Pancreas (tissue), 10 donors: ENCODE measurements around the gene SDK1. TPM values are rescaled to one million over a fixed set of nuclear protein-coding genes. Genes with fewer than 3 reads are reported as not detected.

Experiments used
- ATAC-seq, 4 donors: fragments of 200-7000 bp; cut with Tn5 transposase; one replicate each; pipeline versions ENCODE4 v1.8.0 to v1.9.1; 2020; ENCODE audit warnings: mild to moderate bottlenecking in 4 of 4, moderate library complexity in 4 of 4
- DNase-seq, 6 donors: peaks; one replicate each; pipeline ENCODE4 v3.0.0-alpha.2; 2020
- FAIRE-seq: peaks from 2 replicates; lab custom pipeline; 2012; peaks lifted over from hg19 to GRCh38; lab: Jason Lieb, UNC
- H3K27ac ChIP-seq, 4 donors: fragments of 200-600 bp; sonication (generic); 1 replicate in 3 of 4; 2 replicates in 1 of 4; pipeline versions ENCODE4 v1.5.0 to v1.8.0; 2020
- H3K27me3 ChIP-seq, 4 donors: fragments of 200-600 bp; one replicate each; pipeline ENCODE4 v1.8.0; 2021
- H3K36me3 ChIP-seq, 3 donors: fragments of 200-600 bp; sonication (generic) in 1 of 3; one replicate each; pipeline versions ENCODE4 v1.5.0 to v1.8.0; 2020 to 2021
- H3K4me1 ChIP-seq, 3 donors: fragments of 200-600 bp; one replicate each; pipeline ENCODE4 v1.8.0; 2021
- H3K4me3 ChIP-seq, 4 donors: fragments of 200-600 bp; sonication (generic) in 2 of 4; one replicate each; pipeline versions ENCODE4 v1.5.0 to v1.8.0; 2020 to 2021
- H3K9me3 ChIP-seq, 4 donors: fragments of 200-600 bp; one replicate each; pipeline ENCODE4 v1.8.0; 2021
- WGBS, 2 donors: extraction: QIAGEN DNeasy Blood & Tissue Kit; methylation state at CpG; one replicate each; pipeline ENCODE4 v1.1.7; 2013; 5-methylcytosine and 5-hydroxymethylcytosine counted together
- intact Hi-C, 3 donors: fragments of 100-400 bp; cut with DNase I; formaldehyde crosslinking; loops; one replicate each; pipeline versions ENCODE4 v1.11.1 to v1.14.2; 2022
- polyA plus RNA-seq, 2 donors: library from polyadenylated mRNA; stranded (reverse); fragments of 200-250 nt; gene quantifications; one replicate each; pipeline ENCODE4 v1.2.3, GENCODE V29; 2013
- total RNA-seq, 6 donors: library from RNA; stranded (reverse); fragmentation: NEBNext Ultra II Directional in 4 of 6; extraction: Animal tissue kit (Norgen Biotek cat#: 25700) in 4 of 6; gene quantifications; one replicate each; pipeline versions ENCODE4 v1.2.1 to v1.2.4, GENCODE V29; 2021 to 2023
- TF ChIP-seq, protein P1 (sequence below), 4 donors: fragments of 200-600 bp; sonication (generic) in 3 of 4; IDR thresholded peaks; one replicate each; pipeline versions ENCODE4 v1.5.0 to v1.8.0; 2021; ENCODE audit warnings: antibody characterized with exemption in 4 of 4
- donor health status: healthy with polysubstance abuse.
- donor health status: DM: no; HTN: no; CAD: no; lungs with moderate emphysema.
- donor health status: DM: no; HTN: no; CAD: no.
- donor health status: control.
- donor health status: control.
- donor health status: Bipolar disorder and iron deficiency.
- donor health status: DM: yes; HTN: yes; CAD: no.
- donor health status: DM: no; HTN: no; CAD: no.
- donor health status: DM: no; HTN: no; CAD: no.
- donor health status: DM: yes; HTN: yes; CAD: no.

The SDK1 gene
- total and polyA plus RNA-seq, 8 donors = 10.8 to 30.8 (median 19.8) TPM

DNA sequence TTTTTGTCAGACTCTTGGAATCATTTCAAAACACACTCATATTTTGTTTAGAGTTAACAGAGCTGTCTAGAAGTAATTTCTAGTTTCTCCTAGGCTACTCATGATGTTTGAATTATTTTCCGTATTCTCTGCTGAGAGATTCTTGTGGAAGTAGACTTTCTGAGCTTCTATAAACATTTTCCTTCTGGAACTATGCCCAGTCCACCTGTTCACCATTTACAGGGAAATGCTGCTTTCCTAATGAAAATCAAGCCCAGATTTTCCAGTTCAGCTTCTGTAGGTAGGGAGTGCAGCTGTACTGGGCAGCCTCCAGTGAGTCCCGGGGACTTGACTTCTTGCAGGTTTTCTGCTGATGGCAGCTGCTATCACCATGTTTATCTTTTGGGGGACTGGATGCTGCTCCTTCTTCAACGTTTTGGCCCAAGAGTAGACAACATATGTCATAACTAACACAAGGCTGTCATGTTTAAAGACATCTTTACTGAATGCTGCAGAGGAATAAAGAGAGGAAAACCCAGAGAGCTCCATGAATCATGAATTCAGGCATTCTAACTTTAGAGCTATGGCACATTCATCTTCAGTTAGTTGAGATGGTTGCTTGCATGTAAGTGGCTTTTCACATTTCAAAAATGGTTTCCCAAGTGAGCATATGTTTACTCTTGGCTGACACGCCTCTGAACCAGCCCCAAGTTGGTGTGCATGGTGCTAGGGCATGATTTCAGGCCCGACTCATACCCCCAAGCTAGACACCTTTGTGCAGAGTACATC is 85.6 kb downstream of the SDK1 start:
- Histone ChIP-seq H3K9me3 (no peaks in the 10 kb centered on the region), H3K4me1 (peaks cover 0 to 4% (median 0%) of the 10 kb centered on the region in 3 donors), H3K36me3 (no peaks in the 10 kb centered on the region), H3K4me3 (no peak overlapping the region), H3K27me3 (no peaks in the 10 kb centered on the region), H3K27ac (no peak overlapping the region)
- intact Hi-C loops = no loop called here
- FAIRE-seq = no peak
- DNase-seq = no peak
- ATAC-seq = no peak
- WGBS, 2 donors = 62 to 66% methylated on average over 5 of the region's 5 CpGs
- TF ChIP-seq, protein P1, sequence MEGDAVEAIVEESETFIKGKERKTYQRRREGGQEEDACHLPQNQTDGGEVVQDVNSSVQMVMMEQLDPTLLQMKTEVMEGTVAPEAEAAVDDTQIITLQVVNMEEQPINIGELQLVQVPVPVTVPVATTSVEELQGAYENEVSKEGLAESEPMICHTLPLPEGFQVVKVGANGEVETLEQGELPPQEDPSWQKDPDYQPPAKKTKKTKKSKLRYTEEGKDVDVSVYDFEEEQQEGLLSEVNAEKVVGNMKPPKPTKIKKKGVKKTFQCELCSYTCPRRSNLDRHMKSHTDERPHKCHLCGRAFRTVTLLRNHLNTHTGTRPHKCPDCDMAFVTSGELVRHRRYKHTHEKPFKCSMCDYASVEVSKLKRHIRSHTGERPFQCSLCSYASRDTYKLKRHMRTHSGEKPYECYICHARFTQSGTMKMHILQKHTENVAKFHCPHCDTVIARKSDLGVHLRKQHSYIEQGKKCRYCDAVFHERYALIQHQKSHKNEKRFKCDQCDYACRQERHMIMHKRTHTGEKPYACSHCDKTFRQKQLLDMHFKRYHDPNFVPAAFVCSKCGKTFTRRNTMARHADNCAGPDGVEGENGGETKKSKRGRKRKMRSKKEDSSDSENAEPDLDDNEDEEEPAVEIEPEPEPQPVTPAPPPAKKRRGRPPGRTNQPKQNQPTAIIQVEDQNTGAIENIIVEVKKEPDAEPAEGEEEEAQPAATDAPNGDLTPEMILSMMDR (IDR thresholded peaks at IDR 0.05) = no peak

DNA sequence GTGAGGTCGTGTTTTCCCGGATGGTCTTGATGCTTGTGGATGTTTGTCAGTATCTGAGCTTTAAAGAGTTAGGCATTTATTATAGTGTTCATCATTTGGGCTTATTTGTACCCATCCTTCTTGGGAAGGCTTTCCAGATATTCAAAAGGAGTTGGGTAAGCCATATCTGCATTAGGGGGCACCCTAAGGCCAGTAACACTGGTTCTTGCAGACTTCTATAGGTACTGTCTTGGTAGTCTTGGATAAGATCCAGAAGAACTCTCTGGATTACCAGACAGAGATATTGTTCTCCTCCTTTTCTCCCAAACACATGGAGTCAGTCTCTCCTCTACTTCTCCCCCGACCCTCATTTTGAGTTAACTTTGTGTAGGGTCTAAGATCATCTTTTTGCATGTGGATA is 92.8 kb downstream of the SDK1 start:
- TF ChIP-seq, protein P1 (IDR thresholded peaks at IDR 0.05) = no peak
- WGBS, 2 donors = 95 to 96% methylated on average over 3 of the region's 3 CpGs
- ATAC-seq (no peak), FAIRE-seq (no peak), DNase-seq (no peak)
- intact Hi-C loops = no loop called here
- Histone ChIP-seq H3K36me3 (no peaks in the 10 kb centered on the region), H3K4me1 (no peaks in the 10 kb centered on the region), H3K9me3 (no peaks in the 10 kb centered on the region), H3K27ac (no peak overlapping the region), H3K27me3 (no peaks in the 10 kb centered on the region), H3K4me3 (no peak overlapping the region)

DNA sequence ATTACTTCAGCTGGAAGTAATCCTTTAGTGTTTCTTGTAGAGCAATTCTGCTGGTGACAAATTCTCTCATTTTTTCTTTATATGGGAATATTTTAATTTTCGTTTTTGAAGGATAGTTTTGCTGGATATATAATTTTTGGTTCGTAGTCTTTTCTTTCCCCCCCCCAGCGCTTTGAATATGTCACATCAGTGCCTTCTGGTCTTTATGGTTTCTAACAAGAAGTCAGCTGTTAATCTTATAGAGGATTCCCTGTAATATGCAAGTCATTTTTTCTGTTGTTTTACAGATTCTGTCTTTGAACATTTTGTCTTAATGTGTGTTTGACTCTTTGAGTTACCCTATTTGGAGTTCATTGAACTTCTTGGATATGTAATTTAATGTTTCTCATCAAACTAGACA is 96.3 kb downstream of the SDK1 start:
- TF ChIP-seq, protein P1 (IDR thresholded peaks at IDR 0.05) = no peak
- DNase-seq (no peak), FAIRE-seq (no peak), ATAC-seq (no peak)
- intact Hi-C loops = no loop called here
- Histone ChIP-seq H3K9me3 (no peaks in the 10 kb centered on the region), H3K4me3 (no peak overlapping the region), H3K27me3 (no peaks in the 10 kb centered on the region), H3K36me3 (no peaks in the 10 kb centered on the region), H3K4me1 (no peaks in the 10 kb centered on the region), H3K27ac (no peak overlapping the region)
- WGBS, 2 donors = 94 to 99% methylated on average over 3 of the region's 3 CpGs

DNA sequence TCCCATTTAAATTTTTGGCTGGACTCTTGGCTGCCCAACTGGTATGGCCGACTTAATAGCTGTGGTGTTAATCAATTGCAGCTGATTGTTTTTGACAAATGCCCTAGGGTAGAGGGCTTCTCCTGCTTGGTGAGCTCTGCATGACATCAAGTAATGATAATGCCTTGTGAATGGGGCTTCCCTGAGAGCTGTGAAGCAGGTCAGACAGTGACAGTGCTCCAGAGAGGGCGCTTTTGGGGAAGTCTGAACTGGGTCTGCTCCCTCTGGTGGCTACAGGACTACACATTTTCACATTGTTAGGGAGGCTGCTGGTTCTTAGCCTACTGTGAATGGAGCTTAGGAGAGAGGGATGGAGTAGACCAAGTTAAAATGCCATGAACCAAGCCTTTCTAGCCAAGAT is 98.8 kb downstream of the SDK1 start:
- 79 to 85% methylated on average over 2 of the region's 2 CpGs for WGBS, 2 donors
- Histone ChIP-seq H3K4me3 (no peak overlapping the region), H3K4me1 (peaks cover 0 to 4% (median 2%) of the 10 kb centered on the region in 3 donors), H3K9me3 (no peaks in the 10 kb centered on the region), H3K27ac (no peak overlapping the region), H3K27me3 (no peaks in the 10 kb centered on the region), H3K36me3 (no peaks in the 10 kb centered on the region)
- intact Hi-C loops = no loop called here
- TF ChIP-seq, protein P1 (IDR thresholded peaks at IDR 0.05) = no peak
- no peak for DNase-seq
- peak in 2 of 4 donors; percentile 38 to 41 for ATAC-seq
- FAIRE-seq = no peak

DNA sequence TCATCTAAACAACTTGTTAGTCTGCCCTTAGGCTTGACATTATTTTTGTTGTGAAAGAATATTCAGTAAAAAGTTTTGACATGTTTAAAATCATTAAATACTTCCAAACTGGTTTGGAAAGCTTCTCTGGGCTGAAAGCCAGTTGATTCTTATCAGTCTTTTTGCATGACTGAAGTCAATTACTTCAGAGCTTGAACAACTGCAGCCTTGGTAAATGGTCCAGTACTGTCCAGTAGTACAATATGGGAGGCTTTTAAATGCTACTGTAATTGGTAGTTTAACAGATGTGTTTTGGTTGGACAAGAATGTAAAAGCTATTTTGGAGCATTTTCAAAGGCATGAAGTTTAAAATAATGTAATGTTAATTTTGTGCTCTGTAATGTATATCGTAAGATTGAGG is 103.4 kb downstream of the SDK1 start:
- ATAC-seq = peak in 3 of 4 donors; percentile 53 to 77 (median 72)
- 67 to 87% methylated on average over 1 of the region's 1 CpG for WGBS, 2 donors
- Histone ChIP-seq H3K27ac (no peak overlapping the region), H3K4me3 (no peak overlapping the region), H3K4me1 (peaks cover 0 to 5% (median 4%) of the 10 kb centered on the region in 3 donors), H3K36me3 (no peaks in the 10 kb centered on the region), H3K27me3 (no peaks in the 10 kb centered on the region), H3K9me3 (no peaks in the 10 kb centered on the region)
- TF ChIP-seq, protein P1 (IDR thresholded peaks at IDR 0.05) = no peak
- intact Hi-C loops = no loop called here
- no peak for DNase-seq
- FAIRE-seq = peak; percentile 26
